Endothelial cell of umbilical vein (primary cell): ENCODE measurements around the gene FGF9. TPM values are rescaled to one million over a fixed set of nuclear protein-coding genes. Genes with fewer than 3 reads are reported as not detected.

ENCODE experiments used
- BruUV-seq: library from RNA; stranded (reverse); fragments of 400-500 nt; replicated peaks from 2 replicates; lab custom pipeline; 2021; lab: Mats Ljungman, UMichigan
- CTCF ChIA-PET: fragments of 300-600, 350-600 bp; sonication (Branson Sonifier 250); formaldehyde crosslinking; loops from one replicate; lab custom pipeline; 2021; ENCODE audit warnings: antibody characterized with exemption, inconsistent platforms; lab: Charles Lee
- POLR2A ChIA-PET: fragments of 300-600, 350-600 bp; sonication (Branson Sonifier 250); formaldehyde crosslinking; loops from one replicate; lab custom pipeline; 2021; ENCODE audit warnings: antibody characterized with exemption, inconsistent platforms; lab: Charles Lee
- DNase-seq: peaks from one replicate; pipeline ENCODE4 v3.0.0-alpha.2; 2011; ENCODE audit warnings: low read depth, low spot score
- FAIRE-seq: peaks from 2 replicates; lab custom pipeline; 2011; peaks lifted over from hg19 to GRCh38; lab: Jason Lieb, UNC
- H2AFZ ChIP-seq: 2 replicates; pipeline ENCODE4 v1.6.0; 2012; ENCODE audit warnings: low read depth, low read length, control low read depth, inconsistent platforms
- H3K27ac ChIP-seq: 2 replicates; pipeline ENCODE4 v1.5.1; 2011; ENCODE audit warnings: low read depth, mild to moderate bottlenecking, control low read depth, low read length, moderate library complexity; ENCODE audit not compliant: insufficient read depth
- H3K27me3 ChIP-seq, 2 experiments: 2 replicates each; pipeline versions ENCODE4 v1.6.0 to v1.6.1; 2011; ENCODE audit warnings: low read length in 2 of 2, mixed read lengths in 1 of 2; ENCODE audit not compliant: control insufficient read depth in 2 of 2, insufficient read depth in 2 of 2
- H3K36me3 ChIP-seq, 2 experiments: 2 replicates in 1 of 2; 3 replicates in 1 of 2; pipeline ENCODE4 v1.5.1; 2011; ENCODE audit warnings: low read length in 2 of 2, mild to moderate bottlenecking in 1 of 2, moderate library complexity in 1 of 2; ENCODE audit not compliant: control insufficient read depth in 2 of 2, insufficient read depth in 2 of 2; ENCODE audit errors: extremely low read depth in 1 of 2
- H3K4me1 ChIP-seq: 3 replicates; pipeline ENCODE4 v1.5.1; 2011; ENCODE audit warnings: mild to moderate bottlenecking, low read length; ENCODE audit not compliant: control insufficient read depth, insufficient read depth; ENCODE audit errors: extremely low read depth
- H3K4me2 ChIP-seq: 2 replicates; pipeline ENCODE4 v1.6.1; 2011; ENCODE audit warnings: low read length, control low read depth, mixed read lengths; ENCODE audit not compliant: insufficient read depth
- H3K4me3 ChIP-seq, 3 experiments: fragments of 200-600 bp in 1 of 3; sonication (generic), shearing (Covaris generic) in 1 of 3; replicated peaks in 1 of 3; 2 replicates each; pipeline ENCODE4 v1.5.1; 2011 to 2016; ENCODE audit warnings: control low read depth in 3 of 3, low read length in 3 of 3, mild to moderate bottlenecking in 2 of 3, inconsistent platforms in 1 of 3, low read depth in 1 of 3, moderate library complexity in 1 of 3; ENCODE audit not compliant: insufficient read depth in 1 of 3
- H3K79me2 ChIP-seq: 2 replicates; pipeline ENCODE4 v1.6.0; 2012; ENCODE audit warnings: low read length, inconsistent platforms; ENCODE audit not compliant: control insufficient read depth, insufficient read depth
- H3K9ac ChIP-seq: replicated peaks from 2 replicates; pipeline ENCODE3; 2011; ENCODE audit warnings: low read length, control low read depth; ENCODE audit not compliant: insufficient read depth; ENCODE audit errors: extremely low read depth
- H3K9me1 ChIP-seq: replicated peaks from 3 replicates; pipeline ENCODE4 v1.6.0; 2011; ENCODE audit warnings: mild to moderate bottlenecking, low read length; ENCODE audit not compliant: control insufficient read depth, insufficient read depth; ENCODE audit errors: extremely low read depth
- H3K9me3 ChIP-seq: replicated peaks from 2 replicates; pipeline ENCODE4 v1.5.1; 2012; ENCODE audit warnings: low read length, inconsistent platforms; ENCODE audit not compliant: control insufficient read depth, insufficient read depth
- H4K20me1 ChIP-seq: replicated peaks from 2 replicates; pipeline ENCODE3; 2011; ENCODE audit warnings: mild to moderate bottlenecking, low read length; ENCODE audit not compliant: control insufficient read depth, insufficient read depth; ENCODE audit errors: extremely low read depth
- CTCF ChIP-seq, 2 donors: IDR thresholded peaks; 1 replicate in 1 of 2; 2 replicates in 1 of 2; pipeline ENCODE4 v1.5.1; 2011; ENCODE audit warnings: low read length in 2 of 2, mild to moderate bottlenecking in 2 of 2, moderate library complexity in 2 of 2, control low read depth in 1 of 2, inconsistent platforms in 1 of 2, low read depth in 1 of 2; ENCODE audit not compliant: insufficient read depth in 1 of 2; ENCODE audit errors: extremely low read depth in 1 of 2
- EZH2 ChIP-seq: IDR thresholded peaks from 2 replicates; pipeline ENCODE4 v1.6.1; 2012; ENCODE audit warnings: borderline replicate concordance, low read depth, mild to moderate bottlenecking, moderate library complexity, low read length, inconsistent platforms; ENCODE audit not compliant: severe bottlenecking
- FOS ChIP-seq: IDR thresholded peaks from 2 replicates; pipeline ENCODE4 v1.6.1; 2011; ENCODE audit warnings: mild to moderate bottlenecking, low read length, moderate library complexity, borderline replicate concordance; ENCODE audit not compliant: insufficient read depth
- GATA2 ChIP-seq: IDR thresholded peaks from 2 replicates; pipeline ENCODE4 v1.7.0; 2011; ENCODE audit warnings: low read depth, mild to moderate bottlenecking, moderate library complexity, mixed read lengths, low read length; ENCODE audit not compliant: insufficient read length, insufficient read depth
- JUN ChIP-seq: IDR thresholded peaks from 2 replicates; pipeline ENCODE4 v1.6.1; 2011; ENCODE audit warnings: borderline replicate concordance, low read depth; ENCODE audit not compliant: insufficient read length, insufficient read depth
- MAX ChIP-seq: IDR thresholded peaks from 2 replicates; pipeline ENCODE4 v1.6.1; 2011; ENCODE audit not compliant: insufficient read depth, insufficient read length
- MYC ChIP-seq: IDR thresholded peaks from one replicate; pipeline ENCODE4 v1.6.1; 2011; ENCODE audit warnings: mild to moderate bottlenecking, low read depth, low read length
- POLR2A ChIP-seq: IDR thresholded peaks from 2 replicates; pipeline ENCODE4 v1.6.1; 2012; ENCODE audit warnings: low read depth, mild to moderate bottlenecking, control low read depth, low read length
- POLR2AphosphoS5 ChIP-seq: IDR thresholded peaks from 2 replicates; pipeline ENCODE4 v1.6.1; 2012; ENCODE audit warnings: low read depth, mild to moderate bottlenecking, control low read depth, low read length, moderate library complexity; ENCODE audit not compliant: insufficient read depth
- dilution Hi-C: fragments of 300-500 bp; cut with MboI; formaldehyde crosslinking; loops from one replicate; pipeline ENCODE4 v1.15.0; 2019; ENCODE audit warnings: low sequenced_read_pairs; ENCODE audit not compliant: extremely low pct_ligation_motif_present
- intact Hi-C: fragments of 100-400 bp; cut with micrococcal nuclease; formaldehyde crosslinking; loops from one replicate; pipeline ENCODE4 v1.10.0; 2022
- polyA plus RNA-seq, 4 experiments: library from polyadenylated mRNA; depleted of rRNA in 3 of 4; stranded (reverse) in 3 of 4; unstranded in 1 of 4; fragments of >200 nt; gene quantifications; 2 replicates each; pipeline versions ENCODE4 v1.2.1 to v1.2.3, GENCODE V29; 2011 to 2012; ENCODE audit warnings: missing spikeins in 1 of 4
- total RNA-seq: library from RNA; stranded (reverse); gene quantifications from 2 replicates; pipeline ENCODE4 v1.2.3, GENCODE V29; 2021

FGF9 gene
- total and polyA plus RNA-seq, 2 donors (not counting 3 experiments of a cell fraction or from before 2014, with no cell fraction given): not detected

GRCh38 chr13:21675095-21675991 lies 4.5 kb downstream of the FGF9 start:
- no peaks in the 10 kb centered on the region for H3K9me3 ChIP-seq
- H3K9ac ChIP-seq: no peak overlapping the region
- H3K4me3 ChIP-seq: no peak overlapping the region
- no peak overlapping the region for H3K4me2 ChIP-seq
- H3K9me1 ChIP-seq: no peaks in the 10 kb centered on the region
- H3K36me3 ChIP-seq: no peaks in the 10 kb centered on the region
- H3K79me2 ChIP-seq: no peaks in the 10 kb centered on the region
- TF ChIP-seq MAX (no peak), EZH2 (peak; percentile 99)
- intact Hi-C loops (no loop called here), dilution Hi-C loops (no loop called here)
- ChIA-PET POLR2A (no interaction called here), CTCF (no interaction called here)
- peaks cover 5% of the 10 kb centered on the region for H3K4me1 ChIP-seq
- DNase-seq: no peak
- H3K27ac ChIP-seq: no peak overlapping the region
- BruUV-seq: no TSS peak
- no peak overlapping the region for H2AFZ ChIP-seq
- FAIRE-seq: no peak
- H4K20me1 ChIP-seq: no peaks in the 10 kb centered on the region
- peaks cover 47 to 72% of the 10 kb centered on the region in 2 experiments for H3K27me3 ChIP-seq

GRCh38 chr13:21676611-21677021 lies 5.7 kb downstream of the FGF9 start:
- ChIA-PET CTCF (no interaction called here), POLR2A (no interaction called here)
- Histone ChIP-seq H3K4me1 (no peaks in the 10 kb centered on the region), H2AFZ (no peak overlapping the region), H3K4me2 (no peak overlapping the region), H4K20me1 (no peaks in the 10 kb centered on the region), H3K4me3 (no peak overlapping the region), H3K27ac (no peak overlapping the region), H3K9ac (no peak overlapping the region), H3K27me3 (peaks cover 45 to 67% of the 10 kb centered on the region in 2 experiments), H3K9me1 (no peaks in the 10 kb centered on the region), H3K36me3 (no peaks in the 10 kb centered on the region), H3K9me3 (no peaks in the 10 kb centered on the region), H3K79me2 (no peaks in the 10 kb centered on the region)
- TF ChIP-seq EZH2 (no peak), CTCF (IDR thresholded peaks at IDR 0.05; ENCODE audit: extremely low read depth in 1 of 2, insufficient read depth in 1 of 2, low read depth in 1 of 2, low read length in 2 of 2) (no peak), MAX (no peak), FOS (no peak), POLR2A (no peak), GATA2 (no peak), MYC (no peak), POLR2AphosphoS5 (no peak), JUN (no peak)
- BruUV-seq: no TSS peak
- dilution Hi-C loops: no loop called here
- FAIRE-seq: no peak
- no peak for DNase-seq
- intact Hi-C loops: no loop called here
